GM23338 (cell line): ENCODE measurements around the gene THSD8. TPM values are rescaled to one million over a fixed set of nuclear protein-coding genes. Genes with fewer than 3 reads are reported as not detected.

Experiments
- ATAC-seq: fragments of 200-7000 bp; cut with Tn5 transposase; 3 replicates; pipeline ENCODE4 v1.9.1; 2020
- DNase-seq: peaks from one replicate; pipeline ENCODE4 v3.0.0-alpha.2; 2015; ENCODE audit warnings: low spot score
- H2AFZ ChIP-seq: fragments of 200-600 bp; sonication (generic); 2 replicates; pipeline ENCODE4 v1.8.0; 2016; ENCODE audit warnings: antibody characterized with exemption, mild to moderate bottlenecking, moderate library complexity
- H3F3A ChIP-seq: fragments of 200-600 bp; sonication (generic); replicated peaks from 2 replicates; pipeline ENCODE4 v1.8.0; 2017; ENCODE audit warnings: antibody characterized with exemption, mixed run types, low read depth
- H3K27ac ChIP-seq: fragments of 200-600 bp; sonication (generic); 2 replicates; pipeline ENCODE4 v1.6.1; 2016; ENCODE audit warnings: low read depth
- H3K27me3 ChIP-seq: fragments of 200-600 bp; sonication (generic); 2 replicates; pipeline ENCODE4 v1.8.0; 2016; ENCODE audit warnings: mild to moderate bottlenecking, mixed run types, moderate library complexity; ENCODE audit not compliant: insufficient read depth
- H3K36me3 ChIP-seq: fragments of 200-600 bp; sonication (generic); 2 replicates; pipeline ENCODE4 v1.8.0; 2016; ENCODE audit warnings: mild to moderate bottlenecking; ENCODE audit not compliant: insufficient read depth
- H3K4me1 ChIP-seq: fragments of 200-600 bp; sonication (generic); 2 replicates; pipeline ENCODE4 v1.8.0; 2016; ENCODE audit warnings: mild to moderate bottlenecking, moderate library complexity; ENCODE audit not compliant: insufficient read depth
- H3K4me2 ChIP-seq: fragments of 200-600 bp; sonication (generic); 2 replicates; pipeline ENCODE4 v1.7.1; 2017; ENCODE audit warnings: mixed run types
- H3K4me3 ChIP-seq: fragments of 200-600 bp; sonication (generic); 2 replicates; pipeline ENCODE4 v1.6.1; 2016; ENCODE audit warnings: mixed run types
- H3K79me2 ChIP-seq: fragments of 200-600 bp; sonication (generic); replicated peaks from 2 replicates; pipeline ENCODE4 v1.8.0; 2017; ENCODE audit warnings: mild to moderate bottlenecking; ENCODE audit not compliant: insufficient read depth
- H3K9me2 ChIP-seq: fragments of 200-600 bp; sonication (generic); 2 replicates; pipeline ENCODE4 v1.8.0; 2017; ENCODE audit not compliant: insufficient read depth
- H4K20me1 ChIP-seq: fragments of 200-600 bp; sonication (generic); replicated peaks from 2 replicates; pipeline ENCODE4 v1.8.0; 2017; ENCODE audit warnings: mild to moderate bottlenecking; ENCODE audit not compliant: insufficient read depth
- H3K27ac Mint-ChIP-seq: 2 replicates; pipeline ENCODE4 v1.8.0; 2020; ENCODE audit warnings: inconsistent platforms, mild to moderate bottlenecking, moderate library complexity, mixed read lengths
- H3K27me3 Mint-ChIP-seq: 3 replicates; pipeline ENCODE4 v1.8.0; 2022; ENCODE audit warnings: low read depth, mild to moderate bottlenecking, moderate library complexity, mixed read lengths, inconsistent platforms; ENCODE audit not compliant: insufficient read depth, poor library complexity
- H3K36me3 Mint-ChIP-seq: 3 replicates; pipeline ENCODE4 v1.8.0; 2021; ENCODE audit warnings: low read depth, mild to moderate bottlenecking, inconsistent platforms, moderate library complexity, mixed read lengths
- H3K4me1 Mint-ChIP-seq: 3 replicates; pipeline ENCODE4 v1.8.0; 2020; ENCODE audit warnings: mild to moderate bottlenecking, inconsistent platforms, mixed read lengths
- H3K4me3 Mint-ChIP-seq: 3 replicates; pipeline ENCODE4 v1.8.0; 2021; ENCODE audit warnings: moderate library complexity, mild to moderate bottlenecking, inconsistent platforms, mixed read lengths
- H3K9me3 Mint-ChIP-seq: 3 replicates; pipeline ENCODE4 v1.8.0; 2020; ENCODE audit warnings: moderate library complexity, mild to moderate bottlenecking, inconsistent platforms, mixed read lengths
- CREB1 ChIP-seq: fragments of 250-450 bp; sonication (Bioruptor Pico); IDR thresholded peaks from 2 replicates; pipeline ENCODE4 v1.5.0; 2020; ENCODE audit warnings: low read depth, mild to moderate bottlenecking, moderate library complexity
- EZH2 ChIP-seq: fragments of 200-600 bp; sonication (generic); IDR thresholded peaks from one replicate; pipeline ENCODE4 v1.8.0; 2017; ENCODE audit warnings: antibody characterized with exemption, mild to moderate bottlenecking, low read depth; ENCODE audit not compliant: unreplicated experiment
- JUNB ChIP-seq: IDR thresholded peaks from one replicate; pipeline ENCODE4 v1.6.1; 2016; ENCODE audit warnings: antibody characterized with exemption; ENCODE audit not compliant: unreplicated experiment
- NANOG ChIP-seq: IDR thresholded peaks from 2 replicates; pipeline ENCODE4 v1.6.1; 2016; ENCODE audit warnings: antibody characterized with exemption, borderline replicate concordance
- POLR2AphosphoS5 ChIP-seq: IDR thresholded peaks from 2 replicates; pipeline ENCODE4 v1.6.1; 2016; ENCODE audit warnings: antibody characterized with exemption, low read depth
- STAT1 ChIP-seq: IDR thresholded peaks from one replicate; pipeline ENCODE4 v1.6.1; 2016; ENCODE audit warnings: antibody characterized with exemption; ENCODE audit not compliant: unreplicated experiment
- ZNF114 ChIP-seq: fragments of 250-450 bp; sonication (Bioruptor Pico); IDR thresholded peaks from 2 replicates; pipeline ENCODE4 v1.5.0; 2020; ENCODE audit warnings: mild to moderate bottlenecking, moderate library complexity
- polyA plus RNA-seq: library from polyadenylated mRNA; unstranded; fragments of >200 nt; fragmentation: Nextera tagmentation; extraction: Ambion mirVana; gene quantifications from 2 replicates; pipeline ENCODE4 v1.2.1, GENCODE V29; 2016
- total RNA-seq: library from RNA; depleted of rRNA; stranded (reverse); fragments of >200 nt; shearing (Covaris generic); gene quantifications from 2 replicates; pipeline ENCODE4 v1.2.3, GENCODE V29; 2014
- TF ChIP-seq, protein P1 (sequence below): IDR thresholded peaks from one replicate; pipeline ENCODE4 v1.6.1; 2018; ENCODE audit warnings: antibody characterized with exemption; ENCODE audit not compliant: unreplicated experiment
- TF ChIP-seq, protein P2 (sequence below), 2 experiments: fragments of 200-600 bp in 1 of 2; sonication (generic) in 1 of 2; conservative IDR thresholded peaks; 2 replicates each; pipeline versions ENCODE4 v1.5.1 to v1.6.1; 2016 to 2017; ENCODE audit warnings: antibody characterized with exemption in 2 of 2, low read depth in 2 of 2, mild to moderate bottlenecking in 2 of 2, moderate library complexity in 1 of 2
- TF ChIP-seq, protein P3 (sequence below): IDR thresholded peaks from 2 replicates; pipeline ENCODE4 v1.6.1; 2016; ENCODE audit warnings: antibody characterized with exemption

THSD8 gene
- total and polyA plus RNA-seq, 2 experiments from 2014 or later = 0.38 to 38.5 TPM

DNA sequence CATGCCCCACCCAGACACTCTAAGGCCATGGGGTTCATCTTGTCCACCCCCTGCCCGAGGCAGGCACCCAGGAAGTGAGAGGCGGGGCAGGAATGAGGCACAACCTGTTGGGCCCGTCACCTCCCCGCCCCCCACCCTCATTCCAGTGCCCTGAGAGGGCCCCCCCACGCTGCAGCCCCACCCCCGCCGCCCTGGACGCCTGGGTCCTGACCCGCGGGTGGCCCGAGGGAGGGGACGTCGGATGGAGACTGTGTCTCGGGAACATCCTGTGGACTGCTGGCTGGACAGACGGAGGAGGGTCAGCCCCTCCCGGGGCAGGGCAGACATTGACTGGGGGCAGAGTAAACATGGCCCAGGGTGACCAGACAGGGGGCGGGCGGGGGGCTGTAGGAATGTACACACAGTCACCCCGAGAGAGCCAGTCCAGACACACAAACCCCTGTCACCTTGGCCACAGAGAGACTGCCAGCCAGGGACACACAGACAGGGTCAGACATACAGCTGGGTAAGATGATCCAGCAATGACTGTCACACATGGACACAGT, 17.9 kb upstream of the THSD8 start:
- H4K20me1 ChIP-seq = no peaks in the 10 kb centered on the region

More for the DNA sequence above, 17.9 kb upstream of the THSD8 start:
- no peak overlapping the region for H3K27ac Mint-ChIP-seq
- no peak overlapping the region for H2AFZ ChIP-seq
- DNase-seq (no peak), ATAC-seq (no peak)
- H3K79me2 ChIP-seq = no peaks in the 10 kb centered on the region
- peak overlapping the region; percentile 86 for H3K4me2 ChIP-seq
- peaks cover 31% of the 10 kb centered on the region for H3K4me1 ChIP-seq
- H3K27me3 Mint-ChIP-seq = peaks cover 11% of the 10 kb centered on the region
- no peaks in the 10 kb centered on the region for H3K9me2 ChIP-seq
- TF ChIP-seq POLR2AphosphoS5 = no peak
- no peak for TF ChIP-seq NANOG
- no peak for TF ChIP-seq EZH2
- no peak for TF ChIP-seq CREB1 (CRISPR knock-in tag)
- TF ChIP-seq STAT1 = no peak
- TF ChIP-seq, protein P1, sequence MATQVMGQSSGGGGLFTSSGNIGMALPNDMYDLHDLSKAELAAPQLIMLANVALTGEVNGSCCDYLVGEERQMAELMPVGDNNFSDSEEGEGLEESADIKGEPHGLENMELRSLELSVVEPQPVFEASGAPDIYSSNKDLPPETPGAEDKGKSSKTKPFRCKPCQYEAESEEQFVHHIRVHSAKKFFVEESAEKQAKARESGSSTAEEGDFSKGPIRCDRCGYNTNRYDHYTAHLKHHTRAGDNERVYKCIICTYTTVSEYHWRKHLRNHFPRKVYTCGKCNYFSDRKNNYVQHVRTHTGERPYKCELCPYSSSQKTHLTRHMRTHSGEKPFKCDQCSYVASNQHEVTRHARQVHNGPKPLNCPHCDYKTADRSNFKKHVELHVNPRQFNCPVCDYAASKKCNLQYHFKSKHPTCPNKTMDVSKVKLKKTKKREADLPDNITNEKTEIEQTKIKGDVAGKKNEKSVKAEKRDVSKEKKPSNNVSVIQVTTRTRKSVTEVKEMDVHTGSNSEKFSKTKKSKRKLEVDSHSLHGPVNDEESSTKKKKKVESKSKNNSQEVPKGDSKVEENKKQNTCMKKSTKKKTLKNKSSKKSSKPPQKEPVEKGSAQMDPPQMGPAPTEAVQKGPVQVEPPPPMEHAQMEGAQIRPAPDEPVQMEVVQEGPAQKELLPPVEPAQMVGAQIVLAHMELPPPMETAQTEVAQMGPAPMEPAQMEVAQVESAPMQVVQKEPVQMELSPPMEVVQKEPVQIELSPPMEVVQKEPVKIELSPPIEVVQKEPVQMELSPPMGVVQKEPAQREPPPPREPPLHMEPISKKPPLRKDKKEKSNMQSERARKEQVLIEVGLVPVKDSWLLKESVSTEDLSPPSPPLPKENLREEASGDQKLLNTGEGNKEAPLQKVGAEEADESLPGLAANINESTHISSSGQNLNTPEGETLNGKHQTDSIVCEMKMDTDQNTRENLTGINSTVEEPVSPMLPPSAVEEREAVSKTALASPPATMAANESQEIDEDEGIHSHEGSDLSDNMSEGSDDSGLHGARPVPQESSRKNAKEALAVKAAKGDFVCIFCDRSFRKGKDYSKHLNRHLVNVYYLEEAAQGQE = no peak
- no peak for TF ChIP-seq JUNB
- TF ChIP-seq, protein P2, sequence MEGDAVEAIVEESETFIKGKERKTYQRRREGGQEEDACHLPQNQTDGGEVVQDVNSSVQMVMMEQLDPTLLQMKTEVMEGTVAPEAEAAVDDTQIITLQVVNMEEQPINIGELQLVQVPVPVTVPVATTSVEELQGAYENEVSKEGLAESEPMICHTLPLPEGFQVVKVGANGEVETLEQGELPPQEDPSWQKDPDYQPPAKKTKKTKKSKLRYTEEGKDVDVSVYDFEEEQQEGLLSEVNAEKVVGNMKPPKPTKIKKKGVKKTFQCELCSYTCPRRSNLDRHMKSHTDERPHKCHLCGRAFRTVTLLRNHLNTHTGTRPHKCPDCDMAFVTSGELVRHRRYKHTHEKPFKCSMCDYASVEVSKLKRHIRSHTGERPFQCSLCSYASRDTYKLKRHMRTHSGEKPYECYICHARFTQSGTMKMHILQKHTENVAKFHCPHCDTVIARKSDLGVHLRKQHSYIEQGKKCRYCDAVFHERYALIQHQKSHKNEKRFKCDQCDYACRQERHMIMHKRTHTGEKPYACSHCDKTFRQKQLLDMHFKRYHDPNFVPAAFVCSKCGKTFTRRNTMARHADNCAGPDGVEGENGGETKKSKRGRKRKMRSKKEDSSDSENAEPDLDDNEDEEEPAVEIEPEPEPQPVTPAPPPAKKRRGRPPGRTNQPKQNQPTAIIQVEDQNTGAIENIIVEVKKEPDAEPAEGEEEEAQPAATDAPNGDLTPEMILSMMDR (conservative IDR thresholded peaks at IDR 0.05; ENCODE audit: low read depth in 2 of 2) = no peak
- TF ChIP-seq, protein P3, sequence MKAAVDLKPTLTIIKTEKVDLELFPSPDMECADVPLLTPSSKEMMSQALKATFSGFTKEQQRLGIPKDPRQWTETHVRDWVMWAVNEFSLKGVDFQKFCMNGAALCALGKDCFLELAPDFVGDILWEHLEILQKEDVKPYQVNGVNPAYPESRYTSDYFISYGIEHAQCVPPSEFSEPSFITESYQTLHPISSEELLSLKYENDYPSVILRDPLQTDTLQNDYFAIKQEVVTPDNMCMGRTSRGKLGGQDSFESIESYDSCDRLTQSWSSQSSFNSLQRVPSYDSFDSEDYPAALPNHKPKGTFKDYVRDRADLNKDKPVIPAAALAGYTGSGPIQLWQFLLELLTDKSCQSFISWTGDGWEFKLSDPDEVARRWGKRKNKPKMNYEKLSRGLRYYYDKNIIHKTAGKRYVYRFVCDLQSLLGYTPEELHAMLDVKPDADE = no peak
- TF ChIP-seq ZNF114 = no peak
- no peaks in the 10 kb centered on the region for H3K9me3 Mint-ChIP-seq
- H3K4me1 Mint-ChIP-seq = peaks cover 23% of the 10 kb centered on the region
- H3K4me3 ChIP-seq = peak overlapping the region; percentile 68; the same call in 1 of the 2 replicates
- H3K27me3 ChIP-seq = no peaks in the 10 kb centered on the region
- H3F3A ChIP-seq = peaks cover 29% of the 10 kb centered on the region
- H3K4me3 Mint-ChIP-seq = peak overlapping the region; percentile 68
- H3K36me3 Mint-ChIP-seq = no peaks in the 10 kb centered on the region
- no peaks in the 10 kb centered on the region for H3K36me3 ChIP-seq
- H3K27ac ChIP-seq = no peak overlapping the region
